Vagina (tissue), 2 donors: ENCODE data around the gene CDH18.

Experiments
- CTCF ChIP-seq, 3 experiments: fragments of 450-650 bp in 2 of 3; fragments of 200-600 bp in 1 of 3; sonication (generic) in 1 of 3; IDR thresholded peaks; one replicate each; pipeline ENCODE4 v1.5.1; 2017 to 2019; ENCODE audit warnings: antibody characterized with exemption in 3 of 3, mild to moderate bottlenecking in 2 of 3, moderate library complexity in 2 of 3
- POLR2A ChIP-seq, 2 donors: fragments of 450-650 bp; IDR thresholded peaks; one replicate each; pipeline ENCODE4 v1.6.1; 2017; ENCODE audit warnings: antibody characterized with exemption in 2 of 2, mild to moderate bottlenecking in 2 of 2, moderate library complexity in 2 of 2

- TF ChIP-seq CTCF (IDR thresholded peaks at IDR 0.05), result no peak
- no peak for TF ChIP-seq POLR2A (IDR thresholded peaks at IDR 0.05)
Observed at GRCh38 chr5:19615661-19616060, 372.3 kb downstream of the CDH18 start.
